Upper lobe of right lung (tissue), 1 donor: Measurements from ENCODE around the gene HNRNPA1. TPM values are rescaled to one million over a fixed set of nuclear protein-coding genes. Genes with fewer than 3 reads are reported as not detected.
A peak's percentile ranks its signal among the peaks of the same experiment; 100 is the strongest.
"Not testable (repeated sequence)": the region's sequence is repeated elsewhere in the genome, so short reads cannot be mapped to it uniquely, and the experiment has no call there.

Source experiments
- ATAC-seq: fragments of 200-7000 bp; cut with Tn5 transposase; one replicate; pipeline ENCODE4 v1.9.1; 2020; ENCODE audit warnings: mild to moderate bottlenecking, moderate library complexity
- DNase-seq: peaks from one replicate; pipeline ENCODE4 v3.0.0-alpha.2; 2020
- H3K27ac ChIP-seq: fragments of 200-600 bp; one replicate; pipeline ENCODE4 v1.8.0; 2022
- H3K27me3 ChIP-seq: fragments of 200-600 bp; one replicate; pipeline ENCODE4 v1.8.0; 2022; ENCODE audit warnings: mild to moderate bottlenecking
- H3K36me3 ChIP-seq: fragments of 200-600 bp; one replicate; pipeline ENCODE4 v1.8.0; 2022
- H3K4me1 ChIP-seq: fragments of 200-600 bp; one replicate; pipeline ENCODE4 v1.8.0; 2022
- H3K4me3 ChIP-seq: fragments of 200-600 bp; one replicate; pipeline ENCODE4 v1.8.0; 2022; ENCODE audit warnings: mild to moderate bottlenecking
- H3K9me3 ChIP-seq: fragments of 200-600 bp; one replicate; pipeline ENCODE4 v1.8.0; 2022
- intact Hi-C: fragments of 100-400 bp; cut with DNase I; formaldehyde crosslinking; loops from one replicate; pipeline ENCODE4 v1.11.0; 2022
- long read RNA-seq: library from polyadenylated mRNA; unstranded; transcript quantifications from one replicate; pipeline ENCODE4 v2.0.0, GENCODE V29; 2021
- total RNA-seq: library from RNA; stranded (reverse); fragmentation: NEBNext Ultra II Directional; extraction: Animal tissue kit (Norgen Biotek cat#: 25700); gene quantifications from one replicate; pipeline ENCODE4 v1.2.1, GENCODE V29; 2021
- TF ChIP-seq, protein P1 (sequence below): fragments of 200-600 bp; IDR thresholded peaks from one replicate; pipeline ENCODE4 v1.8.0; 2022; ENCODE audit warnings: antibody characterized with exemption
- donor health status: DM: no; HTN: yes; CAD: no; lungs with severe emphysema.

HNRNPA1 gene
- total RNA-seq: 498 TPM
- long read RNA-seq, full-length matches to known transcripts: 562 of 591 reads
- long read RNA-seq, partial matches to known transcripts: 15 of 591 reads
- long read RNA-seq, other reads (novel, unspliced or antisense): 14 of 591 reads

- TF ChIP-seq, protein P1, sequence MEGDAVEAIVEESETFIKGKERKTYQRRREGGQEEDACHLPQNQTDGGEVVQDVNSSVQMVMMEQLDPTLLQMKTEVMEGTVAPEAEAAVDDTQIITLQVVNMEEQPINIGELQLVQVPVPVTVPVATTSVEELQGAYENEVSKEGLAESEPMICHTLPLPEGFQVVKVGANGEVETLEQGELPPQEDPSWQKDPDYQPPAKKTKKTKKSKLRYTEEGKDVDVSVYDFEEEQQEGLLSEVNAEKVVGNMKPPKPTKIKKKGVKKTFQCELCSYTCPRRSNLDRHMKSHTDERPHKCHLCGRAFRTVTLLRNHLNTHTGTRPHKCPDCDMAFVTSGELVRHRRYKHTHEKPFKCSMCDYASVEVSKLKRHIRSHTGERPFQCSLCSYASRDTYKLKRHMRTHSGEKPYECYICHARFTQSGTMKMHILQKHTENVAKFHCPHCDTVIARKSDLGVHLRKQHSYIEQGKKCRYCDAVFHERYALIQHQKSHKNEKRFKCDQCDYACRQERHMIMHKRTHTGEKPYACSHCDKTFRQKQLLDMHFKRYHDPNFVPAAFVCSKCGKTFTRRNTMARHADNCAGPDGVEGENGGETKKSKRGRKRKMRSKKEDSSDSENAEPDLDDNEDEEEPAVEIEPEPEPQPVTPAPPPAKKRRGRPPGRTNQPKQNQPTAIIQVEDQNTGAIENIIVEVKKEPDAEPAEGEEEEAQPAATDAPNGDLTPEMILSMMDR: no peak
- intact Hi-C loops: no loop called here
- H3K4me3 ChIP-seq: peak within 1 kb of the TSS; percentile 95
- H3K4me1 ChIP-seq: peaks cover 57% of the 10 kb centered on the region
- no peaks in the 10 kb centered on the region for H3K9me3 ChIP-seq
- H3K36me3 ChIP-seq: peaks cover 41% of the 10 kb centered on the region
- DNase-seq (peak; percentile 93), ATAC-seq (peak; percentile 93)
- no peaks in the 10 kb centered on the region for H3K27me3 ChIP-seq
- peak within 1 kb of the TSS; percentile 98 for H3K27ac ChIP-seq
Measured at GRCh38 chr12:54280468-54281260, at the start of gene HNRNPA1. HNRNPA1 (plus strand) TSS chr12:54280726; CDS start chr12:54280808, 82 bp downstream.

- intact Hi-C loops, H3K27ac ChIP-seq, H3K4me3 ChIP-seq, H3K36me3 ChIP-seq, ATAC-seq, H3K4me1 ChIP-seq, DNase-seq, H3K9me3 ChIP-seq, H3K27me3 ChIP-seq: not testable (repeated sequence)
Measured at GRCh38 chr12:54231269-54231668, 49.3 kb upstream of the HNRNPA1 start.

DNA sequence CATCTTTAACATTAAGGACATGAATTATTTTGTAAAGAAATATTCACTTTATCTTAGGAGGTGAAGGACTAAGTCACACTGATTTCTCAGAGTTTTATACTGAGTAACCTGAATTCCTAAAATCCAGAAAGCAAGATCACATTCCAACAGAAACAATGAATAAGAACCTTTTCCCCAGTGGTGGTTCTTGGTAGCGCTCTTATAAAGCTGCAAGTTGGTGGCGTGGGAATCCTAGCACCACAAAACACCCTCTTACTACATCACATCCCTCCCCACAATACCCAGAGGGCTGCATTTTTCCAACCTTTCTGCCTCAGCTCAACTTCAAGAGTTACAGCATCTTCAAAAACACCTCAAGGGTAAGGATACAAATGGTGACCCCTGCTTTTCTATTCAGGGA lies 47.7 kb upstream of the HNRNPA1 start:
- Histone ChIP-seq H3K4me1 (peaks cover 6% of the 10 kb centered on the region), H3K27ac (no peak overlapping the region), H3K27me3 (no peaks in the 10 kb centered on the region), H3K4me3 (no peak overlapping the region), H3K36me3 (peaks cover 14% of the 10 kb centered on the region), H3K9me3 (no peaks in the 10 kb centered on the region)
- intact Hi-C loops: no loop called here
- DNase-seq (no peak), ATAC-seq (no peak)
- TF ChIP-seq, protein P1: no peak

DNA sequence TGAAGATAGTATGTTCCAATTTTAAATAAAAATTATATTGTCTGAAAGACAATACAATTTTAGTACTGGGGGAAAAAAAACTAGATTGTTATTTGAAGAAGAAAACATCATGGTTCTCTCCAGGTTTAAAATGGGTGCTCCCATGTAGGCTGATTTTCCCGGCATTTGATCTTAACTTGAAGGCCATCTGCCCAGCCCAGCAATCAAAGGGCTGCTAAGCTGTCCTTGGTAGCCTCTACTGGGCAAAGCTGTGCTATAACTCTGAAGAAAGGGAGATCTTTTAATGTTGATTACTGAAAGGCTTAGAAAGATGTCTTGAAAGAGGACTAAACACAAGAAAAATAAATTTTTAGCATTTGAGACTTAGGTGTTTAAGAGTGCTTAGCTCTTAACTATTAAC lies 42.0 kb upstream of the HNRNPA1 start:
- Histone ChIP-seq H3K9me3 (no peaks in the 10 kb centered on the region), H3K4me3 (no peak overlapping the region), H3K36me3 (peaks cover 45% of the 10 kb centered on the region), H3K4me1 (no peaks in the 10 kb centered on the region), H3K27me3 (no peaks in the 10 kb centered on the region), H3K27ac (no peak overlapping the region)
- intact Hi-C loops: no loop called here
- DNase-seq (no peak), ATAC-seq (no peak)
- TF ChIP-seq, protein P1: no peak

DNA sequence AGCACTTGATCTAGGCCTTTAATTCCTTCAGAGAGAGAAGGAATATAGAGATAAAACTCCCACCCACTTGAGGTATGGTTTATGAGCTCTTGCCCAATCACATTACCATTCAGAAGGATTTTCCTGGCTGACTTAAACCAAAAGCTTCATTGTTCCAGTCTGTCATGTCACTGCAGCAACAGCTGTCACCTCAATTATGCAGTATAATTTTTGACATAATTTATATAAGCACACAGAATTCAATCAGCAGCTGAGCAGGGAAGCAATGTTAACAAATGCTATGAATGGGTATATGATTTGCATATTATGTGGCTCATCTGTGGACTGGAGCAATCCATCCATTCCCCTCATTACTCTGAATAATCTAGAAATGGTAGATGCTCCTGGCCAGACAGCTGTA lies 40.9 kb upstream of the HNRNPA1 start:
- intact Hi-C loops: no loop called here
- Histone ChIP-seq H3K9me3 (no peaks in the 10 kb centered on the region), H3K36me3 (peaks cover 55% of the 10 kb centered on the region), H3K27ac (no peak overlapping the region), H3K4me1 (no peaks in the 10 kb centered on the region), H3K27me3 (no peaks in the 10 kb centered on the region), H3K4me3 (no peak overlapping the region)
- no peak for ATAC-seq
- no peak for DNase-seq
- TF ChIP-seq, protein P1: no peak

DNA sequence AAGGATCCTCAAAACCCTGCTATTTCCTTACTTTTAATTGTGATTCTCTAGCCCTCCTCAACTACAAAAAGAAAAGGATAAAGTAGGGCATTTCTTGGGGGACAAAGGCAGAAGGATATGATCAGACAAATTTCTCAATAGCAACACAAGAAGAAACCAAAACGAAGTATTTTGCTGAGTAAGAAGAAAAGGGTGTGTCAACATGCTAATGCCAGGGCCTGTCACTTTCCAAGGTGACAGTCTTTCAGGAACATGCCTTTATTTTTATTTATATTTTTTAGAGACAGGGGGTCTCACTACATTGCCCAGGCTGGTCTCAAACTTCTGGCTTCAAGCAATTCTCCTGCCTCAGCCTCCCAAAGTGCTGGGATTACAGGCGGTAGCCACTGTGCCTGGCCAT lies 40.4 kb upstream of the HNRNPA1 start:
- intact Hi-C loops: no loop called here
- Histone ChIP-seq H3K36me3 (peaks cover 60% of the 10 kb centered on the region), H3K27ac (no peak overlapping the region), H3K4me1 (no peaks in the 10 kb centered on the region), H3K27me3 (no peaks in the 10 kb centered on the region), H3K4me3 (no peak overlapping the region), H3K9me3 (no peaks in the 10 kb centered on the region)
- ATAC-seq (no peak), DNase-seq (no peak)
- TF ChIP-seq, protein P1: no peak
